Measurements from ENCODE around the gene STK25. TPM values are rescaled to one million over a fixed set of nuclear protein-coding genes. Genes with fewer than 3 reads are reported as not detected.

STK25 gene
- total and polyA plus RNA-seq, 10 of the 15 experiments (the other 5 are each of a cell fraction or from before 2014, with no cell fraction given): 6.0 to 154 (median 89.3) TPM

DNA sequence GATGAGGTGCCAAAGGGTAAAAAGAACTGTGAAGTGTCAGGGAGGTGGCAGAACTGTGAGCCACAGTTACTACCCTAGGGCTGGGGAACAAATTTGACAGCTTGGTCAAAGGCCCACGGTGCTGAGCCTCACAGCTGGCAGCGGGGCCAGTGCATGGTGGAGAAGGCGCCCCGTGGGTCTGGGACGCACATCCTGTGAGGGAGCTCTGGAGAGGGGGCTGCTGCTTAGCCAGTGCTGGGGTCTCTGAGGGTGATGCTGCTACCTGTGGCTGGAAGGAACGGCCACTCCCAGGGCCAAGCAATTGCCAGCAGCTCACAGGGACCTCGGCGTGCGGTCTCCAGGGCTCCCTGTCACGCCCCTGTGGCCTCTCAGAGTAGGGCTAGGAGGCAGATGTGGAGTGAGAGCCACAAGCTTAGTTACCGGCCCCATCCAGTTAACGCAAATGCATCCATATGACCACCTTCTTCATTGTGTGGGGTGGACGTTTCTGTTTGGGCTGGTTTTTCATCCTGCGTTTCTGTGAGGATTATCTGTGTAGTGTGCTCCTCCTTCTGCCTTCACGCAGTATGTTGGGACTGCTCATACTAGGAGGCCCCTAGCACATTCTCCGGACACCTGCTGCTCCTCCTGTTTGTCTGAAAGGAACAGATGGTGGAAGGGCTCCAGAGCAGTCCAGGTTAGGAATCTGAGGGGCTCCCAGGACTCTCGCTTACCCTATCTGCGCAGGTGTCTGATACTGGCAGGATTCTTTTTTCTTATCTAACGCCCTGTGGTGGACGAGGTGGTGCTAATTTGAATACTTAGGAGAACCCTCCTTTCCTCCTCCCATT is 26.0 kb downstream of the STK25 start (continued):
- TF ChIP-seq PRDM15 (CRISPR knock-in tag; IDR thresholded peaks at IDR 0.05) (no peak), NR2C2 (IDR thresholded peaks at IDR 0.05; ENCODE audit: borderline replicate concordance, control insufficient read depth, insufficient read length, low read depth) (no peak), NFIC (IDR thresholded peaks at IDR 0.05; ENCODE audit: low read depth, low read length) (no peak), TBL1XR1 (IDR thresholded peaks at IDR 0.05; ENCODE audit: low read depth, low read length) (no peak), PBX3 (IDR thresholded peaks at IDR 0.05; ENCODE audit: insufficient replicate concordance, low read depth, low read length) (no peak)

- Histone ChIP-seq H2AFZ (ENCODE audit: control insufficient read depth, low read depth, low read length) (no peak overlapping the region), H3K27ac (ENCODE audit: control insufficient read depth, insufficient read depth) (no peak overlapping the region), H3K9ac (ENCODE audit: control insufficient read depth, insufficient read depth, low read length) (no peak overlapping the region), H3K4me1 (ENCODE audit: control insufficient read depth, insufficient read depth, low read length) (no peaks in the 10 kb centered on the region), H3K79me2 (ENCODE audit: control insufficient read depth, insufficient read depth, low read length) (no peaks in the 10 kb centered on the region), H4K20me1 (ENCODE audit: control insufficient read depth, insufficient read depth) (no peaks in the 10 kb centered on the region), H3K27me3 (replicated peaks in 1 of 2; ENCODE audit: control insufficient read depth in 2 of 2, insufficient read depth in 2 of 2, low read length in 1 of 2) (no peaks in the 10 kb centered on the region), H3K4me2 (ENCODE audit: control insufficient read depth, insufficient read depth) (no peak overlapping the region), H3K9me3 (replicated peaks; ENCODE audit: control insufficient read depth, insufficient read depth, low read length) (no peaks in the 10 kb centered on the region), H3K4me3 (no peak overlapping the region), H3K36me3 (ENCODE audit: control insufficient read depth in 2 of 2, insufficient read depth in 2 of 2, low read length in 1 of 2) (no peaks in the 10 kb centered on the region; a peak in 1 of 4 replicates)
- intact Hi-C loops (cut with micrococcal nuclease; ENCODE audit: unreplicated experiment): no loop called here
- ChIA-PET RAD21 (ENCODE audit: unreplicated experiment) (no interaction called here), CTCF (no interaction called here), SMC1A (ENCODE audit: uncharacterized antibody, unreplicated experiment) (no interaction called here), POLR2A (no interaction called here)
- ATAC-seq (no peak), FAIRE-seq (no peak), DNase-seq (ENCODE audit: low read depth, low spot score) (no peak)
- in situ Hi-C loops (cut with MboI): no loop called here
- 100% methylated on average over 1 of the region's 1 CpG for WGBS (ENCODE audit: insufficient coverage, insufficient replicate concordance, low lambda C conversion rate, missing lambda C conversion rate)
- BruUV-seq (replicated peaks): no TSS peak
- TF ChIP-seq, protein P1, sequence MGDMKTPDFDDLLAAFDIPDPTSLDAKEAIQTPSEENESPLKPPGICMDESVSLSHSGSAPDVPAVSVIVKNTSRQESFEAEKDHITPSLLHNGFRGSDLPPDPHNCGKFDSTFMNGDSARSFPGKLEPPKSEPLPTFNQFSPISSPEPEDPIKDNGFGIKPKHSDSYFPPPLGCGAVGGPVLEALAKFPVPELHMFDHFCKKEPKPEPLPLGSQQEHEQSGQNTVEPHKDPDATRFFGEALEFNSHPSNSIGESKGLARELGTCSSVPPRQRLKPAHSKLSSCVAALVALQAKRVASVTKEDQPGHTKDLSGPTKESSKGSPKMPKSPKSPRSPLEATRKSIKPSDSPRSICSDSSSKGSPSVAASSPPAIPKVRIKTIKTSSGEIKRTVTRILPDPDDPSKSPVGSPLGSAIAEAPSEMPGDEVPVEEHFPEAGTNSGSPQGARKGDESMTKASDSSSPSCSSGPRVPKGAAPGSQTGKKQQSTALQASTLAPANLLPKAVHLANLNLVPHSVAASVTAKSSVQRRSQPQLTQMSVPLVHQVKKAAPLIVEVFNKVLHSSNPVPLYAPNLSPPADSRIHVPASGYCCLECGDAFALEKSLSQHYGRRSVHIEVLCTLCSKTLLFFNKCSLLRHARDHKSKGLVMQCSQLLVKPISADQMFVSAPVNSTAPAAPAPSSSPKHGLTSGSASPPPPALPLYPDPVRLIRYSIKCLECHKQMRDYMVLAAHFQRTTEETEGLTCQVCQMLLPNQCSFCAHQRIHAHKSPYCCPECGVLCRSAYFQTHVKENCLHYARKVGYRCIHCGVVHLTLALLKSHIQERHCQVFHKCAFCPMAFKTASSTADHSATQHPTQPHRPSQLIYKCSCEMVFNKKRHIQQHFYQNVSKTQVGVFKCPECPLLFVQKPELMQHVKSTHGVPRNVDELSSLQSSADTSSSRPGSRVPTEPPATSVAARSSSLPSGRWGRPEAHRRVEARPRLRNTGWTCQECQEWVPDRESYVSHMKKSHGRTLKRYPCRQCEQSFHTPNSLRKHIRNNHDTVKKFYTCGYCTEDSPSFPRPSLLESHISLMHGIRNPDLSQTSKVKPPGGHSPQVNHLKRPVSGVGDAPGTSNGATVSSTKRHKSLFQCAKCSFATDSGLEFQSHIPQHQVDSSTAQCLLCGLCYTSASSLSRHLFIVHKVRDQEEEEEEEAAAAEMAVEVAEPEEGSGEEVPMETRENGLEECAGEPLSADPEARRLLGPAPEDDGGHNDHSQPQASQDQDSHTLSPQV (IDR thresholded peaks at IDR 0.05): no peak
- no peak for TF ChIP-seq ZSCAN29 (IDR thresholded peaks at IDR 0.05)
- no peak for TF ChIP-seq HSF1 (IDR thresholded peaks at IDR 0.05; ENCODE audit: low read depth, low read length)
- TF ChIP-seq KLF5 (IDR thresholded peaks at IDR 0.05; ENCODE audit: partially characterized antibody): no peak
- TF ChIP-seq NR2F1 (conservative IDR thresholded peaks at IDR 0.05): no peak
- TF ChIP-seq ZZZ3 (IDR thresholded peaks at IDR 0.05; ENCODE audit: control insufficient read depth, insufficient read length, low read depth): no peak
Measured at GRCh38 chr2:241481687-241482086, 26.7 kb downstream of the STK25 start.
